ENCODE measurements around the gene PRDM2. TPM values are rescaled to one million over a fixed set of nuclear protein-coding genes. Genes with fewer than 3 reads are reported as not detected.

The PRDM2 gene
- total RNA-seq, 2 donors from 2014 or later = 29.3 to 30.0 TPM

- no peak overlapping the region for H3K4me3 ChIP-seq
- no peaks in the 10 kb centered on the region for H3K4me1 ChIP-seq
- H3K27me3 ChIP-seq = no peaks in the 10 kb centered on the region
- intact Hi-C loops (cut with DNase I) = loop anchor here (10.0 kb wide), 1 partner anchor 48 kb away; no protein-coding TSS in a partner anchor
- DNase-seq = no peak
- H3K36me3 ChIP-seq = no peaks in the 10 kb centered on the region
- no peak overlapping the region for H3K27ac ChIP-seq
- H3K9me3 ChIP-seq = no peaks in the 10 kb centered on the region
- H3K9ac ChIP-seq (ENCODE audit: low read depth in 2 of 2, low read length in 2 of 2) = no peak overlapping the region
- TF ChIP-seq CTCF (IDR thresholded peaks at IDR 0.05) = no peak
Measured at GRCh38 chr1:13793088-13793730, 93.2 kb downstream of the PRDM2 start.

- H3K36me3 ChIP-seq = no peaks in the 10 kb centered on the region
- no peak overlapping the region for H3K9ac ChIP-seq (ENCODE audit: low read depth in 2 of 2, low read length in 2 of 2)
- DNase-seq = no peak
- H3K27ac ChIP-seq = no peak overlapping the region
- no peaks in the 10 kb centered on the region for H3K27me3 ChIP-seq
- no peaks in the 10 kb centered on the region for H3K4me1 ChIP-seq
- H3K4me3 ChIP-seq = no peak overlapping the region
- intact Hi-C loops (cut with DNase I) = loop anchor here (10.0 kb wide), 1 partner anchor 50 kb away; no protein-coding TSS in a partner anchor
- H3K9me3 ChIP-seq = no peaks in the 10 kb centered on the region
- no peak for TF ChIP-seq CTCF (IDR thresholded peaks at IDR 0.05)
Measured at GRCh38 chr1:13794231-13795187, 94.5 kb downstream of the PRDM2 start.

GRCh38 chr1:13797397-13797796, 97.4 kb downstream of the PRDM2 start:
- Histone ChIP-seq H3K4me1 (no peaks in the 10 kb centered on the region), H3K27me3 (no peaks in the 10 kb centered on the region), H3K36me3 (no peaks in the 10 kb centered on the region), H3K4me3 (no peak overlapping the region), H3K27ac (no peak overlapping the region), H3K9me3 (no peaks in the 10 kb centered on the region), H3K9ac (ENCODE audit: low read depth in 2 of 2, low read length in 2 of 2) (no peak overlapping the region)
- intact Hi-C loops (cut with DNase I) = loop anchor here (10.0 kb wide), 1 partner anchor 53 kb away; no protein-coding TSS in a partner anchor
- no peak for TF ChIP-seq CTCF (IDR thresholded peaks at IDR 0.05)
- DNase-seq = no peak

GRCh38 chr1:13798120-13798519, 98.1 kb downstream of the PRDM2 start:
- H3K4me3 ChIP-seq = no peak overlapping the region
- H3K4me1 ChIP-seq = no peaks in the 10 kb centered on the region
- intact Hi-C loops (cut with DNase I) = loop anchor here (10.0 kb wide), 1 partner anchor 53 kb away; no protein-coding TSS in a partner anchor
- TF ChIP-seq CTCF (IDR thresholded peaks at IDR 0.05) = no peak
- DNase-seq = no peak
- H3K27ac ChIP-seq = no peak overlapping the region
- H3K9me3 ChIP-seq = no peaks in the 10 kb centered on the region
- no peaks in the 10 kb centered on the region for H3K27me3 ChIP-seq
- H3K9ac ChIP-seq (ENCODE audit: low read depth in 2 of 2, low read length in 2 of 2) = no peak overlapping the region
- no peaks in the 10 kb centered on the region for H3K36me3 ChIP-seq

GRCh38 chr1:13799502-13800283, 99.7 kb downstream of the PRDM2 start:
- H3K36me3 ChIP-seq = no peaks in the 10 kb centered on the region
- TF ChIP-seq CTCF (IDR thresholded peaks at IDR 0.05) = no peak
- DNase-seq = no peak
- H3K27ac ChIP-seq = no peak overlapping the region
- no peaks in the 10 kb centered on the region for H3K27me3 ChIP-seq
- H3K9ac ChIP-seq (ENCODE audit: low read depth in 2 of 2, low read length in 2 of 2) = no peak overlapping the region
- H3K4me3 ChIP-seq = no peak overlapping the region
- intact Hi-C loops (cut with DNase I) = loop anchor here (10.0 kb wide), 1 partner anchor 55 kb away; no protein-coding TSS in a partner anchor
- no peaks in the 10 kb centered on the region for H3K4me1 ChIP-seq
- no peaks in the 10 kb centered on the region for H3K9me3 ChIP-seq

All from colonic mucosa (tissue), 4 donors.